Loucy (cell line): ENCODE data around the gene CRABP2.

ENCODE experiments used
- H2AFZ ChIP-seq: fragments of 200-600 bp; sonication (generic); 2 replicates; pipeline ENCODE4 v1.6.0; 2016; ENCODE audit warnings: antibody characterized with exemption, mild to moderate bottlenecking, low read length, moderate library complexity
- H3F3A ChIP-seq: fragments of 200-600 bp; 2 replicates; pipeline ENCODE4 v1.6.0; 2016; ENCODE audit warnings: antibody characterized with exemption, low read depth, mild to moderate bottlenecking
- H3K27me3 ChIP-seq: fragments of 200-600 bp; sonication (generic); 2 replicates; pipeline ENCODE4 v1.6.1; 2014; ENCODE audit warnings: low read length, mild to moderate bottlenecking; ENCODE audit not compliant: insufficient read depth, poor library complexity, severe bottlenecking
- H3K36me3 ChIP-seq: fragments of 200-600 bp; sonication (generic); 2 replicates; pipeline ENCODE4 v1.6.1; 2016; ENCODE audit warnings: low read length; ENCODE audit not compliant: insufficient read depth
- H3K4me1 ChIP-seq: fragments of 200-600 bp; sonication (generic); 2 replicates; pipeline ENCODE4 v1.5.1; 2014; ENCODE audit warnings: low read length, mild to moderate bottlenecking; ENCODE audit not compliant: insufficient read depth, poor library complexity, severe bottlenecking
- H3K4me2 ChIP-seq: fragments of 200-600 bp; sonication (generic); 2 replicates; pipeline ENCODE4 v1.6.0; 2014; ENCODE audit warnings: antibody characterized with exemption, low read length, low read depth, mild to moderate bottlenecking; ENCODE audit not compliant: poor library complexity, severe bottlenecking
- H3K4me3 ChIP-seq: fragments of 200-600 bp; sonication (generic); 2 replicates; pipeline ENCODE4 v1.5.1; 2014; ENCODE audit warnings: low read length, mild to moderate bottlenecking, mixed read lengths; ENCODE audit not compliant: poor library complexity, severe bottlenecking
- H3K79me2 ChIP-seq: fragments of 200-600 bp; sonication (generic); 2 replicates; pipeline ENCODE4 v1.6.1; 2014; ENCODE audit warnings: low read length; ENCODE audit not compliant: insufficient read depth
- H3K9ac ChIP-seq: fragments of 200-600 bp; sonication (generic); 2 replicates; pipeline ENCODE4 v1.6.0; 2014; ENCODE audit warnings: mild to moderate bottlenecking, low read depth, low read length, moderate library complexity; ENCODE audit not compliant: poor library complexity, severe bottlenecking
- H3K9me2 ChIP-seq: fragments of 200-600 bp; sonication (generic); replicated peaks from 2 replicates; pipeline ENCODE4 v1.6.1; 2016; ENCODE audit warnings: low read depth, low read length, mixed read lengths
- H3K9me3 ChIP-seq: fragments of 200-600 bp; sonication (generic); 2 replicates; pipeline ENCODE4 v1.6.1; 2014; ENCODE audit warnings: mild to moderate bottlenecking, antibody characterized with exemption, low read length, low read depth; ENCODE audit not compliant: insufficient read depth
- H4K20me1 ChIP-seq: fragments of 200-600 bp; sonication (generic); 2 replicates; pipeline ENCODE4 v1.6.0; 2014; ENCODE audit warnings: antibody characterized with exemption, low read length, mild to moderate bottlenecking; ENCODE audit not compliant: insufficient read depth, poor library complexity, severe bottlenecking
- EZH2phosphoT487 ChIP-seq: fragments of 200-600 bp; IDR thresholded peaks from 2 replicates; pipeline ENCODE4 v1.6.1; 2018; ENCODE audit warnings: antibody characterized with exemption, mild to moderate bottlenecking, moderate library complexity, borderline replicate concordance
- TF ChIP-seq, protein P1 (sequence below): fragments of 200-600 bp; sonication (generic); conservative IDR thresholded peaks from 2 replicates; pipeline ENCODE4 v1.5.1; 2014; ENCODE audit warnings: mild to moderate bottlenecking, antibody characterized with exemption, low read length

Gene CRABP2

DNA sequence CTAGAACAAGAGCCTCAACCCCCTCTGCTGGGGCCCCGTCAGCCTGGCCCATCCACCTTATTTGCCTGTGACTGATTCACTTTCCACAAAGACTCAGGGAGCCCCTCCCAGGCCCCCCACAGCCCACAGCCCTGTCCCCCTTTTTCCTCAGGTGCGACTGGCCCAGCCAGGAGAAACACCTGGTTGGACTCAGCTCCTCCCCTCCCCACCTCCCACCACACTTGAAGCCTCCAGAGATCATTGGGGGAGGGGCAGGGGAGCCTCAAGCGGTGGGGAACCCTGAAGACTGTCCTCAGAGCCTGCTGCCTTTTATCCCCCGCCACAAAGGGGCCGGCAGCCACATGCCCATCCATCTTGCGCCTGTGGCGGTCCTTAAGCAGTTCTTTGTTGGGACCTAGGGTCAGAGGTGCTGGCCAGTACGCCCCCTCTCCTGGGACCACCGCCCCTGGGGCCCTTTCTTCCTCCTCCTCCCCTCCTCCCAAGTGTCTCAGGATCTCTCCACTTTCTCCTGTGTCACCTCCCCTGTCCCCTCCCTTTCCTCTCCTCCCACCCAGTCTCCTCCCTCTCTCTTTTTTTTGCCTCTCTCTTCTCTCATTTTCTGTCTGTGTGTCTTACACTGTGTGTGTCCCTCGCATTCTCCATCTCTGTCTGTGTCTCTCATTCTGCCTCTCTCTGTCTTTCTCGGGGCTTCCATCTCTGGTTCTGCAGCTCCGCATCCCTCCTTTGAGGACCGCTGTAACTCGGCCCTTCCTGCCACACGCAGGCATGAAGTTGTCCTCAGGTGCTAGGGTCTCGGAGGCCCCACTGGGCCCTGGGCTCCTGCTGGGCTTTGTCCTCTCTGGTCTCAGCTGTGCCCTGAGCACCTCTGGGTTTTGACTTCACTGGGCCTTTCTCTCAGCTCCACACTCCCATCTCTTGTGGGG lies 12.2 kb downstream of the CRABP2 start:
- Histone ChIP-seq H3F3A (no peaks in the 10 kb centered on the region), H3K4me1 (peaks cover 21% of the 10 kb centered on the region)

DNA sequence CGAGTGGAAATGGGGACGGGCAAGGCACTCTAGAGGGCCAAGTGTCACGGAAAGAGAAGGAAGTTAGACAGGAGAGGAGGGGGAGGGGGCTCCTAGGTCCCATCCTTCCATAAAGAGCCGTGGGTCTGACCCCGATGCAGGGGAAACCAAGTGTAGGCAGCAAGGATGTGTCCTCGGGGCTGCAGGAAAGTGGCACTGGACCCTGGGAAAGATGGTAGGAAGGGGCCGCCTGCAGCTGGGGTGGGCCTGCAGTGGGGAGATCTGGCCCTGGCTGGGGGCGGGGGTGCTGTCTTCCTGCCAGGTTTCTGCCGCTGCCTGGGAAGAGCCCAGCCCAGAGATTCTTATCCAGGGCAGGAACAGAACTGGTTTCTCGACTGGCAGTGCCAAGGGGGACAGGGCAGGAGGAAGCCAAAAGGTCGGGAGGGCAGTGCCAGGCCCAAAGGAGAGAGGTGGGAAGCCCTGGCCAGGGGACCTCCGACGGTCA lies 12.9 kb downstream of the CRABP2 start:
- TF ChIP-seq, protein P1, sequence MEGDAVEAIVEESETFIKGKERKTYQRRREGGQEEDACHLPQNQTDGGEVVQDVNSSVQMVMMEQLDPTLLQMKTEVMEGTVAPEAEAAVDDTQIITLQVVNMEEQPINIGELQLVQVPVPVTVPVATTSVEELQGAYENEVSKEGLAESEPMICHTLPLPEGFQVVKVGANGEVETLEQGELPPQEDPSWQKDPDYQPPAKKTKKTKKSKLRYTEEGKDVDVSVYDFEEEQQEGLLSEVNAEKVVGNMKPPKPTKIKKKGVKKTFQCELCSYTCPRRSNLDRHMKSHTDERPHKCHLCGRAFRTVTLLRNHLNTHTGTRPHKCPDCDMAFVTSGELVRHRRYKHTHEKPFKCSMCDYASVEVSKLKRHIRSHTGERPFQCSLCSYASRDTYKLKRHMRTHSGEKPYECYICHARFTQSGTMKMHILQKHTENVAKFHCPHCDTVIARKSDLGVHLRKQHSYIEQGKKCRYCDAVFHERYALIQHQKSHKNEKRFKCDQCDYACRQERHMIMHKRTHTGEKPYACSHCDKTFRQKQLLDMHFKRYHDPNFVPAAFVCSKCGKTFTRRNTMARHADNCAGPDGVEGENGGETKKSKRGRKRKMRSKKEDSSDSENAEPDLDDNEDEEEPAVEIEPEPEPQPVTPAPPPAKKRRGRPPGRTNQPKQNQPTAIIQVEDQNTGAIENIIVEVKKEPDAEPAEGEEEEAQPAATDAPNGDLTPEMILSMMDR: no peak
- no peak for TF ChIP-seq EZH2phosphoT487
- no peak overlapping the region for H3K9ac ChIP-seq
- no peaks in the 10 kb centered on the region for H3K36me3 ChIP-seq
- no peaks in the 10 kb centered on the region for H3K79me2 ChIP-seq
- H3K9me2 ChIP-seq: no peaks in the 10 kb centered on the region
- no peaks in the 10 kb centered on the region for H3F3A ChIP-seq
- H3K4me1 ChIP-seq: peaks cover 21% of the 10 kb centered on the region
- no peaks in the 10 kb centered on the region for H3K9me3 ChIP-seq
- H3K4me3 ChIP-seq: no peak overlapping the region
- H3K27me3 ChIP-seq: no peaks in the 10 kb centered on the region
- no peak overlapping the region for H3K4me2 ChIP-seq
- H4K20me1 ChIP-seq: no peaks in the 10 kb centered on the region
- no peak overlapping the region for H2AFZ ChIP-seq

More for the DNA sequence above, 12.2 kb downstream of the CRABP2 start:
- no peaks in the 10 kb centered on the region for H3K27me3 ChIP-seq
- H3K4me3 ChIP-seq: no peak overlapping the region
- no peak for TF ChIP-seq EZH2phosphoT487
- TF ChIP-seq, protein P1: no peak
- H3K36me3 ChIP-seq: no peaks in the 10 kb centered on the region
- no peaks in the 10 kb centered on the region for H3K9me2 ChIP-seq
- no peak overlapping the region for H3K9ac ChIP-seq
- no peak overlapping the region; the same call in 1 of the 2 replicates for H2AFZ ChIP-seq
- H3K4me2 ChIP-seq: no peak overlapping the region
- H4K20me1 ChIP-seq: no peaks in the 10 kb centered on the region
- no peaks in the 10 kb centered on the region for H3K79me2 ChIP-seq
- H3K9me3 ChIP-seq: no peaks in the 10 kb centered on the region

DNA sequence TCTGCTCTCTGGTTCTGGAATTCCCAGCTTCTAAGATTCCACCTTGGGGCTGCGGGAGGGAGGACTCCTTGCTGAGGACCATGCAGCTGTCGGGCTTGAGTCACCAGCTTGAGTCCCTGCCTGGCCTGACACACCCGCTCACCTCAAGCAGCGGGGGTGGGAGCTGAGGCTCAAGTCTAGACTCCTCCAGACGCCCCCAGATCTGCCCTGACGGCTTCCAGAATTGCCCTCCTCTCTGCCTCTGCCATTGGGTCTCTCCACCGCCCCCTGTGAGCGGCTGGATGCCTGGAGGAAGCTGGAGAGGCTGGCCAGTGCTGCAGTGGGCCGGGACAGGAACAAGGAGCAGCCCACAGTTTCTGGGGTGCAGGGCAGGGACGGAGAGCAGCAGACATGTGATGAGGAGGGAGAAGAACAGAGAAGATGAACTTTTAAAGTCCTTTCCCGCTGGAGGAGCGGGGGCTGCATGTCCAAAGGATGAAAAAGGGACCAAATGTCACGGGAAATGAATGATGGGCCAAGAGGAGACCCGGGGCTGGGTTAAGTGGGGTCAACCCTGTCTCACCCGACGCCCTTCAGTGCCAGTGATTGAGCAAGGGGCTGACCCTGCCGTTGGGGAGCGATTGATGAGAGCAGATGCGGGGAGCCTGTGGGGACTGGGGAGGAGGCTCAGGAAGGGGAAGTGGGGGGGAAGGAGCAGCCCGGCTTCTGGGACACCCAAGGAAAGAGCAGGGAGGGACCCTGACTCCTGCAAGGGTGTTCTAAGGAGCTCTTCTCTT lies 13.5 kb downstream of the CRABP2 start:
- no peak overlapping the region for H3K4me3 ChIP-seq
- no peak overlapping the region for H3K4me2 ChIP-seq
- no peak overlapping the region for H2AFZ ChIP-seq

More for the DNA sequence above, 13.5 kb downstream of the CRABP2 start:
- peaks cover 21% of the 10 kb centered on the region for H3K4me1 ChIP-seq
- no peaks in the 10 kb centered on the region for H3K9me2 ChIP-seq
- no peaks in the 10 kb centered on the region for H4K20me1 ChIP-seq
- H3K9me3 ChIP-seq: no peaks in the 10 kb centered on the region
- no peaks in the 10 kb centered on the region for H3K36me3 ChIP-seq
- H3F3A ChIP-seq: no peaks in the 10 kb centered on the region
- H3K9ac ChIP-seq: no peak overlapping the region
- H3K27me3 ChIP-seq: no peaks in the 10 kb centered on the region
- H3K79me2 ChIP-seq: no peaks in the 10 kb centered on the region
- TF ChIP-seq, protein P1: no peak
- no peak for TF ChIP-seq EZH2phosphoT487
